Liver (tissue), 3 donors: ENCODE results near the gene GRK7.
"Not testable (repeated sequence)": the region's sequence is repeated elsewhere in the genome, so short reads cannot be mapped to it uniquely, and the experiment has no call there.

Experiments
- EGR1 ChIP-seq, 2 donors: IDR thresholded peaks; 2 replicates each; pipeline ENCODE4 v1.6.1; 2016 to 2018; ENCODE audit warnings: antibody characterized with exemption in 2 of 2, low read depth in 2 of 2
- GABPA ChIP-seq, 2 donors: IDR thresholded peaks in 1 of 2; conservative IDR thresholded peaks in 1 of 2; 2 replicates each; pipeline ENCODE4 v1.6.1; 2016; ENCODE audit warnings: antibody characterized with exemption in 2 of 2, mild to moderate bottlenecking in 1 of 2, moderate library complexity in 1 of 2
- JUND ChIP-seq, 2 donors: IDR thresholded peaks; 2 replicates each; pipeline ENCODE4 v1.6.1; 2016; ENCODE audit warnings: antibody characterized with exemption in 2 of 2
- MAX ChIP-seq: IDR thresholded peaks from 2 replicates; pipeline ENCODE4 v1.6.1; 2016; ENCODE audit warnings: antibody characterized with exemption
- RAD21 ChIP-seq, 2 donors: IDR thresholded peaks; 2 replicates each; pipeline ENCODE4 v1.6.1; 2016; ENCODE audit warnings: antibody characterized with exemption in 2 of 2, mild to moderate bottlenecking in 2 of 2
- TF ChIP-seq, protein P1 (sequence below): fragments of 150-350 bp; IDR thresholded peaks from 2 replicates; pipeline ENCODE4 v1.5.1; 2017; ENCODE audit warnings: improper control_type of control experiment, low read depth, low read length; ENCODE audit not compliant: missing input control
- TF ChIP-seq, protein P2 (sequence below): IDR thresholded peaks from 2 replicates; pipeline ENCODE4 v1.6.1; 2016; ENCODE audit warnings: antibody characterized with exemption, mild to moderate bottlenecking
- TF ChIP-seq, protein P3 (sequence below): IDR thresholded peaks from 2 replicates; pipeline ENCODE4 v1.6.1; 2016; ENCODE audit warnings: antibody characterized with exemption
- donor health status: healthy.
- donor health status: healthy.

DNA sequence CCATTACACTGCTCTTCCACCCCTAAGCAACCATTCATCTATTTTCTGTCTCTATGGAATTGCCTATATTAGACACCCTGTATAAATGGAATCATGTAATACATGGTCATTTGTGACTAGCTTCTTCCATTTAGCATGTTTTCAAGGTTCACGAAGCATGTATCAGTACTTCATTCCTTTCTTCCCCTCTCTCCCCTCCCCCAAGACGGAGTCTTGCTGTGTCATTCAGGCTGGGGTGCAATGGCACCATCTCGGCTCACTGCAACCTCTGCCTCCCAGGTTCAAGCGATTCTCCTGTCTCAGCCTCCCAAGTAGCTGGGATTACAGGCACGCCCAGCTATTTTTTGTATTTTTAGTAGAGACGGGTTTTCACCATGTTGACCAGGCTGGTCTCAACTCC is 40.3 kb downstream of the GRK7 start:
- TF ChIP-seq, protein P1, sequence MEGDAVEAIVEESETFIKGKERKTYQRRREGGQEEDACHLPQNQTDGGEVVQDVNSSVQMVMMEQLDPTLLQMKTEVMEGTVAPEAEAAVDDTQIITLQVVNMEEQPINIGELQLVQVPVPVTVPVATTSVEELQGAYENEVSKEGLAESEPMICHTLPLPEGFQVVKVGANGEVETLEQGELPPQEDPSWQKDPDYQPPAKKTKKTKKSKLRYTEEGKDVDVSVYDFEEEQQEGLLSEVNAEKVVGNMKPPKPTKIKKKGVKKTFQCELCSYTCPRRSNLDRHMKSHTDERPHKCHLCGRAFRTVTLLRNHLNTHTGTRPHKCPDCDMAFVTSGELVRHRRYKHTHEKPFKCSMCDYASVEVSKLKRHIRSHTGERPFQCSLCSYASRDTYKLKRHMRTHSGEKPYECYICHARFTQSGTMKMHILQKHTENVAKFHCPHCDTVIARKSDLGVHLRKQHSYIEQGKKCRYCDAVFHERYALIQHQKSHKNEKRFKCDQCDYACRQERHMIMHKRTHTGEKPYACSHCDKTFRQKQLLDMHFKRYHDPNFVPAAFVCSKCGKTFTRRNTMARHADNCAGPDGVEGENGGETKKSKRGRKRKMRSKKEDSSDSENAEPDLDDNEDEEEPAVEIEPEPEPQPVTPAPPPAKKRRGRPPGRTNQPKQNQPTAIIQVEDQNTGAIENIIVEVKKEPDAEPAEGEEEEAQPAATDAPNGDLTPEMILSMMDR = not testable (repeated sequence)
- TF ChIP-seq RAD21 (IDR thresholded peaks at IDR 0.05); MAX; JUND (IDR thresholded peaks at IDR 0.05); EGR1 (IDR thresholded peaks at IDR 0.05; ENCODE audit: low read depth in 2 of 2); GABPA (IDR thresholded peaks at IDR 0.05 in 1 of 2, conservative IDR thresholded peaks at IDR 0.05 in 1 of 2): not testable (repeated sequence)
- TF ChIP-seq, protein P2, sequence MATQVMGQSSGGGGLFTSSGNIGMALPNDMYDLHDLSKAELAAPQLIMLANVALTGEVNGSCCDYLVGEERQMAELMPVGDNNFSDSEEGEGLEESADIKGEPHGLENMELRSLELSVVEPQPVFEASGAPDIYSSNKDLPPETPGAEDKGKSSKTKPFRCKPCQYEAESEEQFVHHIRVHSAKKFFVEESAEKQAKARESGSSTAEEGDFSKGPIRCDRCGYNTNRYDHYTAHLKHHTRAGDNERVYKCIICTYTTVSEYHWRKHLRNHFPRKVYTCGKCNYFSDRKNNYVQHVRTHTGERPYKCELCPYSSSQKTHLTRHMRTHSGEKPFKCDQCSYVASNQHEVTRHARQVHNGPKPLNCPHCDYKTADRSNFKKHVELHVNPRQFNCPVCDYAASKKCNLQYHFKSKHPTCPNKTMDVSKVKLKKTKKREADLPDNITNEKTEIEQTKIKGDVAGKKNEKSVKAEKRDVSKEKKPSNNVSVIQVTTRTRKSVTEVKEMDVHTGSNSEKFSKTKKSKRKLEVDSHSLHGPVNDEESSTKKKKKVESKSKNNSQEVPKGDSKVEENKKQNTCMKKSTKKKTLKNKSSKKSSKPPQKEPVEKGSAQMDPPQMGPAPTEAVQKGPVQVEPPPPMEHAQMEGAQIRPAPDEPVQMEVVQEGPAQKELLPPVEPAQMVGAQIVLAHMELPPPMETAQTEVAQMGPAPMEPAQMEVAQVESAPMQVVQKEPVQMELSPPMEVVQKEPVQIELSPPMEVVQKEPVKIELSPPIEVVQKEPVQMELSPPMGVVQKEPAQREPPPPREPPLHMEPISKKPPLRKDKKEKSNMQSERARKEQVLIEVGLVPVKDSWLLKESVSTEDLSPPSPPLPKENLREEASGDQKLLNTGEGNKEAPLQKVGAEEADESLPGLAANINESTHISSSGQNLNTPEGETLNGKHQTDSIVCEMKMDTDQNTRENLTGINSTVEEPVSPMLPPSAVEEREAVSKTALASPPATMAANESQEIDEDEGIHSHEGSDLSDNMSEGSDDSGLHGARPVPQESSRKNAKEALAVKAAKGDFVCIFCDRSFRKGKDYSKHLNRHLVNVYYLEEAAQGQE = not testable (repeated sequence)
- TF ChIP-seq, protein P3, sequence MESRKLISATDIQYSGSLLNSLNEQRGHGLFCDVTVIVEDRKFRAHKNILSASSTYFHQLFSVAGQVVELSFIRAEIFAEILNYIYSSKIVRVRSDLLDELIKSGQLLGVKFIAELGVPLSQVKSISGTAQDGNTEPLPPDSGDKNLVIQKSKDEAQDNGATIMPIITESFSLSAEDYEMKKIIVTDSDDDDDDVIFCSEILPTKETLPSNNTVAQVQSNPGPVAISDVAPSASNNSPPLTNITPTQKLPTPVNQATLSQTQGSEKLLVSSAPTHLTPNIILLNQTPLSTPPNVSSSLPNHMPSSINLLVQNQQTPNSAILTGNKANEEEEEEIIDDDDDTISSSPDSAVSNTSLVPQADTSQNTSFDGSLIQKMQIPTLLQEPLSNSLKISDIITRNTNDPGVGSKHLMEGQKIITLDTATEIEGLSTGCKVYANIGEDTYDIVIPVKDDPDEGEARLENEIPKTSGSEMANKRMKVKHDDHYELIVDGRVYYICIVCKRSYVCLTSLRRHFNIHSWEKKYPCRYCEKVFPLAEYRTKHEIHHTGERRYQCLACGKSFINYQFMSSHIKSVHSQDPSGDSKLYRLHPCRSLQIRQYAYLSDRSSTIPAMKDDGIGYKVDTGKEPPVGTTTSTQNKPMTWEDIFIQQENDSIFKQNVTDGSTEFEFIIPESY = not testable (repeated sequence)
